IMR-90 (cell line): ENCODE results near the gene RAVER2. TPM values are rescaled to one million over a fixed set of nuclear protein-coding genes. Genes with fewer than 3 reads are reported as not detected.

ENCODE experiments used
- ATAC-seq: fragments of 200-7000 bp; cut with Tn5 transposase; 2 replicates; pipeline ENCODE4 v1.9.1; 2020; ENCODE audit warnings: low read depth, mild to moderate bottlenecking, moderate library complexity
- BruUV-seq: library from RNA; stranded (reverse); fragments of 400-500 nt; replicated peaks from 2 replicates; lab custom pipeline; 2021; lab: Mats Ljungman, UMichigan
- CTCF ChIA-PET: fragments of 300-600 bp; formaldehyde crosslinking; extraction: SDS; loops from one replicate; lab custom pipeline; 2021; ENCODE audit warnings: antibody characterized with exemption; lab: Yijun Ruan, JAX
- POLR2A ChIA-PET: fragments of 300-600 bp; sonication (Branson Sonifier 250); formaldehyde crosslinking; loops from one replicate; lab custom pipeline; 2022; ENCODE audit warnings: antibody characterized with exemption; ENCODE audit not compliant: unreplicated experiment; lab: Charles Lee
- DNase-seq: peaks from one replicate; pipeline ENCODE4 v3.0.0; 2013
- H2AFZ ChIP-seq: replicated peaks from 2 replicates; pipeline ENCODE3; 2013; ENCODE audit warnings: low read length, mild to moderate bottlenecking; ENCODE audit not compliant: poor library complexity
- H2AK5ac ChIP-seq: 2 replicates; pipeline ENCODE4 v1.6.1; 2013; ENCODE audit warnings: low read depth, low read length, inconsistent platforms
- H2AK9ac ChIP-seq: replicated peaks from 2 replicates; pipeline ENCODE3; 2013; ENCODE audit warnings: mild to moderate bottlenecking, low read depth, low read length, moderate library complexity; ENCODE audit not compliant: poor library complexity
- H2BK120ac ChIP-seq: 2 replicates; pipeline ENCODE4 v1.6.1; 2013; ENCODE audit warnings: low read depth, low read length, inconsistent platforms
- H2BK15ac ChIP-seq: 3 replicates; pipeline ENCODE4 v1.6.1; 2013; ENCODE audit warnings: low read depth, low read length, inconsistent platforms
- H2BK20ac ChIP-seq: 2 replicates; pipeline ENCODE4 v1.6.1; 2013; ENCODE audit warnings: low read depth, mild to moderate bottlenecking, inconsistent platforms, low read length, moderate library complexity
- H2BK5ac ChIP-seq: 2 replicates; pipeline ENCODE4 v1.6.1; 2013; ENCODE audit warnings: mild to moderate bottlenecking, low read depth, low read length, inconsistent platforms; ENCODE audit not compliant: poor library complexity, severe bottlenecking
- H3K14ac ChIP-seq: replicated peaks from 2 replicates; pipeline ENCODE4 v1.6.1; 2013; ENCODE audit warnings: low read depth, low read length, inconsistent platforms
- H3K18ac ChIP-seq: 2 replicates; pipeline ENCODE4 v1.6.1; 2013; ENCODE audit warnings: low read depth, low read length, control low read depth
- H3K23ac ChIP-seq: 2 replicates; pipeline ENCODE4 v1.6.1; 2013; ENCODE audit warnings: low read depth, low read length, inconsistent platforms
- H3K27ac ChIP-seq: 2 replicates; pipeline ENCODE4 v1.5.1; 2013; ENCODE audit warnings: mild to moderate bottlenecking, control low read depth, low read length; ENCODE audit not compliant: insufficient read depth
- H3K27me3 ChIP-seq: 2 replicates; pipeline ENCODE4 v1.6.1; 2013; ENCODE audit warnings: low read length; ENCODE audit not compliant: control insufficient read depth, insufficient read depth
- H3K36me3 ChIP-seq: 2 replicates; pipeline ENCODE4 v1.6.1; 2013; ENCODE audit warnings: low read length, mixed read lengths; ENCODE audit not compliant: control insufficient read depth, insufficient read depth
- H3K4ac ChIP-seq: 2 replicates; pipeline ENCODE4 v1.6.1; 2013; ENCODE audit warnings: low read depth, low read length, inconsistent platforms
- H3K4me1 ChIP-seq: 2 replicates; pipeline ENCODE4 v1.6.1; 2013; ENCODE audit warnings: low read length, mixed read lengths; ENCODE audit not compliant: control insufficient read depth, insufficient read depth
- H3K4me2 ChIP-seq: 2 replicates; pipeline ENCODE4 v1.6.1; 2013; ENCODE audit warnings: low read depth, mild to moderate bottlenecking, control low read depth, low read length, moderate library complexity
- H3K4me3 ChIP-seq: 2 replicates; pipeline ENCODE4 v1.5.1; 2013; ENCODE audit warnings: low read depth, mild to moderate bottlenecking, control low read depth, low read length, moderate library complexity; ENCODE audit not compliant: insufficient read depth
- H3K56ac ChIP-seq: 2 replicates; pipeline ENCODE4 v1.6.1; 2013; ENCODE audit warnings: low read length, inconsistent platforms; ENCODE audit not compliant: insufficient read depth; ENCODE audit errors: extremely low read depth
- H3K79me1 ChIP-seq, 2 experiments: 2 replicates each; pipeline ENCODE4 v1.6.1; 2013; ENCODE audit warnings: low read length in 2 of 2, inconsistent platforms in 1 of 2, low read depth in 1 of 2
- H3K9ac ChIP-seq: 2 replicates; pipeline ENCODE4 v1.6.1; 2013; ENCODE audit warnings: low read depth, low read length, control low read depth
- H3K9me1 ChIP-seq: 2 replicates; pipeline ENCODE4 v1.6.1; 2013; ENCODE audit warnings: low read length, inconsistent platforms; ENCODE audit not compliant: insufficient read depth
- H3K9me3 ChIP-seq: 2 replicates; pipeline ENCODE4 v1.6.1; 2013; ENCODE audit warnings: low read length; ENCODE audit not compliant: control insufficient read depth, insufficient read depth
- H4K20me1 ChIP-seq: 2 replicates; pipeline ENCODE4 v1.6.1; 2013; ENCODE audit warnings: low read length, inconsistent platforms; ENCODE audit not compliant: insufficient read depth
- H4K5ac ChIP-seq: 2 replicates; pipeline ENCODE4 v1.6.1; 2013; ENCODE audit warnings: mild to moderate bottlenecking, low read depth, low read length, control low read depth
- H4K8ac ChIP-seq, 2 experiments: 2 replicates each; pipeline ENCODE4 v1.6.1; 2013; ENCODE audit warnings: low read depth in 2 of 2, low read length in 2 of 2, control low read depth in 1 of 2, inconsistent platforms in 1 of 2
- H4K91ac ChIP-seq: 2 replicates; pipeline ENCODE4 v1.6.1; 2013; ENCODE audit warnings: low read depth, low read length, inconsistent platforms; ENCODE audit not compliant: insufficient read depth
- CEBPB ChIP-seq: IDR thresholded peaks from 2 replicates; pipeline ENCODE4 v1.6.1; 2012; ENCODE audit warnings: low read depth, low read length, improper control_type of control experiment
- RAD21 ChIP-seq: IDR thresholded peaks from 2 replicates; pipeline ENCODE4 v1.6.1; 2012; ENCODE audit warnings: low read length, improper control_type of control experiment
- RCOR1 ChIP-seq: IDR thresholded peaks from 2 replicates; pipeline ENCODE4 v1.6.1; 2012; ENCODE audit warnings: mild to moderate bottlenecking, low read length, improper control_type of control experiment; ENCODE audit not compliant: insufficient replicate concordance
- dilution Hi-C: fragments of 300-500 bp; cut with HindIII; formaldehyde crosslinking; loops from one replicate; pipeline ENCODE4 v1.14.3; 2018; ENCODE audit warnings: low sequenced_read_pairs; ENCODE audit not compliant: unreplicated experiment
- in situ Hi-C: fragments of 300-500 bp; cut with MboI; formaldehyde crosslinking; loops from 3 replicates; pipeline ENCODE4 v1.14.3; 2019; ENCODE audit warnings: low sequenced_read_pairs, inconsistent platforms, mixed read lengths
- intact Hi-C: fragments of 100-400 bp; cut with micrococcal nuclease; formaldehyde crosslinking; loops from 2 replicates; pipeline ENCODE4 v1.10.0; 2022
- polyA plus RNA-seq, 3 experiments: library from polyadenylated mRNA; depleted of rRNA; stranded (reverse); fragments of >200 nt; gene quantifications; 2 replicates each; pipeline ENCODE4 v1.2.3, GENCODE V29; 2012; ENCODE audit warnings: low replicate concordance in 1 of 3
- total RNA-seq: library from RNA; depleted of rRNA; stranded (reverse); fragments of >200 nt; gene quantifications from 2 replicates; pipeline ENCODE4 v1.2.3, GENCODE V29; 2012

The RAVER2 gene
- total and polyA plus RNA-seq, 2 of the 4 experiments (the other 2 are of a cell fraction): 3.7 to 6.1 TPM

DNA sequence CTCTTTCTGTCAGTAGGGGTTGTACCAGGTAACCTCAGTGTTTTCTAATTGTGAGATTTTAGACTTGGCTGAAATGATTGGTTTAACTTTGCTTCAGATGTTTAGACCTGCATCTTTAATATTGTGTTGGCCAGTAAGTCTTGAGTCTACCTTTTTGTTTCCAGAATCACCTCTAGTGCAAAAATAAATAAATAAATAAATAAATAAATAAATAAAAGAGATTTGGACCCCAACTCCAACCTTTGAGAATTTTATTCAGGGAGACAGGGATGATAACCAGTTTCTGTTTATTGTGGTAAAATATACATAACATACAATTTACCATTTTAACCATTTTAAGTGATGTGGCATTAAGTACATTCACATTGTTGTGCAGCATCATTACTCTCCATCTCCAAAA lies 64.4 kb downstream of the RAVER2 start:
- no peak overlapping the region for H3K27ac ChIP-seq
- ChIA-PET POLR2A (no interaction called here), CTCF (no interaction called here)
- H3K4me3 ChIP-seq: no peak overlapping the region
- H4K5ac ChIP-seq: no peak overlapping the region
- no peak overlapping the region for H2BK120ac ChIP-seq
- H2AFZ ChIP-seq: no peak overlapping the region
- H3K9ac ChIP-seq: no peak overlapping the region
- no peaks in the 10 kb centered on the region for H3K27me3 ChIP-seq
- H3K9me1 ChIP-seq: no peaks in the 10 kb centered on the region
- no peak overlapping the region for H2BK20ac ChIP-seq
- no peak overlapping the region for H2BK5ac ChIP-seq
- H3K4ac ChIP-seq: no peak overlapping the region
- dilution Hi-C loops (no loop called here), intact Hi-C loops (no loop called here), in situ Hi-C loops (no loop called here)
- H2AK5ac ChIP-seq: no peak overlapping the region
- no TSS peak for BruUV-seq
- no peaks in the 10 kb centered on the region for H3K79me1 ChIP-seq
- H4K91ac ChIP-seq: no peak overlapping the region
- H3K56ac ChIP-seq: no peak overlapping the region
- DNase-seq (no peak), ATAC-seq (no peak)
- H3K14ac ChIP-seq: no peak overlapping the region
- no peaks in the 10 kb centered on the region for H3K4me1 ChIP-seq
- no peak overlapping the region for H3K23ac ChIP-seq
- H3K9me3 ChIP-seq: no peaks in the 10 kb centered on the region
- H4K20me1 ChIP-seq: no peaks in the 10 kb centered on the region
- TF ChIP-seq CEBPB (no peak), RAD21 (no peak), RCOR1 (no peak)
- H2BK15ac ChIP-seq: no peak overlapping the region
- H2AK9ac ChIP-seq: no peak overlapping the region
- H4K8ac ChIP-seq: no peak overlapping the region
- H3K18ac ChIP-seq: no peak overlapping the region
- H3K4me2 ChIP-seq: no peak overlapping the region
- H3K36me3 ChIP-seq: no peaks in the 10 kb centered on the region
